ENCODE data around the gene MYO1H. TPM values are rescaled to one million over a fixed set of nuclear protein-coding genes. Genes with fewer than 3 reads are reported as not detected.

The MYO1H gene
- total RNA-seq, 2 experiments from 2014 or later, result not detected

GRCh38 chr12:109488051-109488665 is 140.5 kb downstream of the MYO1H start:
- H3K27ac Mint-ChIP-seq, result no peak overlapping the region
- DNase-seq, result no peak
- ChIA-PET POLR2A (no interaction called here), CTCF (no interaction called here)
- H3K4me3 Mint-ChIP-seq, result no peak overlapping the region
- H3K27me3 Mint-ChIP-seq, result no peaks in the 10 kb centered on the region
- H3K36me3 Mint-ChIP-seq (ENCODE audit: low read depth), result peaks cover 49% of the 10 kb centered on the region
- H3K4me1 Mint-ChIP-seq, result no peaks in the 10 kb centered on the region
- no peaks in the 10 kb centered on the region for H3K9me3 Mint-ChIP-seq

GRCh38 chr12:109489016-109489954 is 141.6 kb downstream of the MYO1H start:
- DNase-seq, result no peak
- H3K4me3 Mint-ChIP-seq, result no peak overlapping the region
- no peaks in the 10 kb centered on the region for H3K9me3 Mint-ChIP-seq
- H3K27me3 Mint-ChIP-seq, result no peaks in the 10 kb centered on the region
- POLR2A ChIA-PET, result no interaction called here
- CTCF ChIA-PET, result no interaction called here
- peaks cover 40% of the 10 kb centered on the region for H3K36me3 Mint-ChIP-seq (ENCODE audit: low read depth)
- no peak overlapping the region for H3K27ac Mint-ChIP-seq
- H3K4me1 Mint-ChIP-seq, result no peaks in the 10 kb centered on the region

GRCh38 chr12:109489955-109490565 is 142.4 kb downstream of the MYO1H start:
- POLR2A ChIA-PET, result no interaction called here
- CTCF ChIA-PET, result interaction anchor here (0.6 to 1.6 kb wide), 2 partner anchors 107 to 188 kb away, joined by 3 read pairs; no protein-coding TSS in a partner anchor
- peaks cover 35% of the 10 kb centered on the region for H3K36me3 Mint-ChIP-seq (ENCODE audit: low read depth)
- H3K27me3 Mint-ChIP-seq, result no peaks in the 10 kb centered on the region
- DNase-seq, result no peak
- no peak overlapping the region for H3K27ac Mint-ChIP-seq
- no peaks in the 10 kb centered on the region for H3K9me3 Mint-ChIP-seq
- no peak overlapping the region for H3K4me3 Mint-ChIP-seq
- H3K4me1 Mint-ChIP-seq, result no peaks in the 10 kb centered on the region

- ChIA-PET CTCF (interaction anchor here (0.6 to 1.6 kb wide), 2 partner anchors 106 to 541 kb away, joined by 3 to 4 read pairs; no protein-coding TSS in a partner anchor), POLR2A (no interaction called here)
- Mint-ChIP-seq H3K36me3 (ENCODE audit: low read depth) (peaks cover 29% of the 10 kb centered on the region), H3K4me1 (peaks cover 2% of the 10 kb centered on the region), H3K9me3 (no peaks in the 10 kb centered on the region), H3K27ac (no peak overlapping the region), H3K27me3 (no peaks in the 10 kb centered on the region), H3K4me3 (no peak overlapping the region)
- no peak for DNase-seq
Observed at GRCh38 chr12:109491671-109492070, 144.0 kb downstream of the MYO1H start.

- no peak overlapping the region for H3K4me3 Mint-ChIP-seq
- H3K36me3 Mint-ChIP-seq (ENCODE audit: low read depth), result peaks cover 26% of the 10 kb centered on the region
- POLR2A ChIA-PET, result no interaction called here
- no peak for DNase-seq
- H3K27ac Mint-ChIP-seq, result no peak overlapping the region
- CTCF ChIA-PET, result no interaction called here
- H3K9me3 Mint-ChIP-seq, result no peaks in the 10 kb centered on the region
- peaks cover 2% of the 10 kb centered on the region for H3K4me1 Mint-ChIP-seq
- no peaks in the 10 kb centered on the region for H3K27me3 Mint-ChIP-seq
Observed at GRCh38 chr12:109492371-109492770, 144.7 kb downstream of the MYO1H start.

- no peaks in the 10 kb centered on the region for H3K27me3 Mint-ChIP-seq
- peaks cover 2% of the 10 kb centered on the region for H3K4me1 Mint-ChIP-seq
- CTCF ChIA-PET, result no interaction called here
- H3K27ac Mint-ChIP-seq, result no peak overlapping the region
- no peaks in the 10 kb centered on the region for H3K9me3 Mint-ChIP-seq
- peaks cover 27% of the 10 kb centered on the region for H3K36me3 Mint-ChIP-seq (ENCODE audit: low read depth)
- POLR2A ChIA-PET, result no interaction called here
- H3K4me3 Mint-ChIP-seq, result no peak overlapping the region
- DNase-seq, result no peak
Observed at GRCh38 chr12:109493090-109493489, 145.4 kb downstream of the MYO1H start.

- CTCF ChIA-PET, result no interaction called here
- Mint-ChIP-seq H3K4me3 (no peak overlapping the region), H3K9me3 (no peaks in the 10 kb centered on the region), H3K27me3 (no peaks in the 10 kb centered on the region), H3K27ac (no peak overlapping the region), H3K4me1 (peaks cover 2% of the 10 kb centered on the region), H3K36me3 (ENCODE audit: low read depth) (peaks cover 26% of the 10 kb centered on the region)
- DNase-seq, result no peak
- POLR2A ChIA-PET, result interaction anchor here (1.4 kb wide), 1 partner anchor 17 kb away, joined by 5 read pairs; the partner anchor contains the start of genes KCTD10 and UBE3B
Observed at GRCh38 chr12:109493938-109494337, 146.2 kb downstream of the MYO1H start.

GRCh38 chr12:109494348-109494881 is 146.7 kb downstream of the MYO1H start:
- no peak for DNase-seq
- H3K36me3 Mint-ChIP-seq (ENCODE audit: low read depth), result peaks cover 23% of the 10 kb centered on the region
- CTCF ChIA-PET, result no interaction called here
- no peaks in the 10 kb centered on the region for H3K27me3 Mint-ChIP-seq
- no peak overlapping the region for H3K4me3 Mint-ChIP-seq
- no peaks in the 10 kb centered on the region for H3K9me3 Mint-ChIP-seq
- POLR2A ChIA-PET, result interaction anchor here (1.2 to 1.4 kb wide), 2 partner anchors 17 to 44 kb away, joined by 3 to 5 read pairs; partner anchors contain the start of genes KCTD10 and UBE3B
- H3K4me1 Mint-ChIP-seq, result peaks cover 2% of the 10 kb centered on the region
- no peak overlapping the region for H3K27ac Mint-ChIP-seq

GRCh38 chr12:109495012-109495411 is 147.3 kb downstream of the MYO1H start:
- Mint-ChIP-seq H3K9me3 (no peaks in the 10 kb centered on the region), H3K36me3 (ENCODE audit: low read depth) (peaks cover 22% of the 10 kb centered on the region), H3K27me3 (no peaks in the 10 kb centered on the region), H3K4me3 (no peak overlapping the region), H3K4me1 (peaks cover 2% of the 10 kb centered on the region), H3K27ac (no peak overlapping the region)
- DNase-seq, result no peak
- CTCF ChIA-PET, result no interaction called here
- POLR2A ChIA-PET, result interaction anchor here (1.2 to 1.4 kb wide), 2 partner anchors 18 to 44 kb away, joined by 3 to 5 read pairs; partner anchors contain the start of genes KCTD10 and UBE3B

- DNase-seq, result no peak
- ChIA-PET POLR2A (no interaction called here), CTCF (no interaction called here)
- Mint-ChIP-seq H3K27me3 (no peaks in the 10 kb centered on the region), H3K4me3 (no peak overlapping the region), H3K36me3 (ENCODE audit: low read depth) (peaks cover 23% of the 10 kb centered on the region), H3K27ac (no peak overlapping the region), H3K4me1 (peaks cover 2% of the 10 kb centered on the region), H3K9me3 (no peaks in the 10 kb centered on the region)
Observed at GRCh38 chr12:109496306-109496705, 148.6 kb downstream of the MYO1H start.

- no peak overlapping the region for H3K27ac Mint-ChIP-seq
- H3K4me3 Mint-ChIP-seq, result no peak overlapping the region
- peaks cover 28% of the 10 kb centered on the region for H3K36me3 Mint-ChIP-seq (ENCODE audit: low read depth)
- H3K9me3 Mint-ChIP-seq, result no peaks in the 10 kb centered on the region
- CTCF ChIA-PET, result no interaction called here
- no peaks in the 10 kb centered on the region for H3K27me3 Mint-ChIP-seq
- no peak for DNase-seq
- POLR2A ChIA-PET, result no interaction called here
- H3K4me1 Mint-ChIP-seq, result peaks cover 2% of the 10 kb centered on the region
Observed at GRCh38 chr12:109497675-109498074, 150.0 kb downstream of the MYO1H start.
